ENCODE results near the gene PTP4A1. TPM values are rescaled to one million over a fixed set of nuclear protein-coding genes. Genes with fewer than 3 reads are reported as not detected.

The PTP4A1 gene
- polyA plus RNA-seq, 2 of the 4 experiments (the other 2 are of a cell fraction) = 166 to 220 TPM

DNA sequence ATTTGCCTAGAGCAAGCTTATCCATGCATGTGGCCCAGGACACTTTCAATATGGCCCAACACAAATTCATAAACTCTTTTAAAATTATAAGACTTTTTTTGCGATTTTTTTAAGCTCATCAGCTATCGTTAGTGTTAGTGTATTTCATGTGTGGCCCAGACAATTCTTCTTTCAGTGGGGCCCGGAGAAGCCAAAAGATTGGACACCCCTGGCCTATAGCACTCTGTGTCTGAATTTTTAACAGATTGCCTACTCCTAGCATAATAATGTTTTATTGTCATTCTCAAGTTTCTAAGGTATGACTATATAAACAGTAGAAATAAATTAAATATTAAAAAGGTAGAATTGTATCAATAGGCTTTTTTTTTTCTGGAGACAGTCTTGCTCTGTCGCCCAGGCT, 48.6 kb upstream of the PTP4A1 start:
- ATAC-seq (no peak), DNase-seq (ENCODE audit: low read depth in 1 of 2, low spot score in 1 of 2) (no peak), FAIRE-seq (no peak)
- Histone ChIP-seq H3K4me1 (peaks cover 72% of the 10 kb centered on the region), H3K27ac (peak overlapping the region; percentile 88 to 97), H3K4me3 (no peak overlapping the region), H3K4me2 (peak overlapping the region; percentile 74; the same call in 1 of the 3 replicates), H3K9me3 (no peaks in the 10 kb centered on the region)
- 95% methylated on average over 4 of the region's 4 CpGs for WGBS (ENCODE audit: missing lambda C conversion rate)
- TF ChIP-seq HOXA7 (CRISPR knock-in tag; IDR thresholded peaks at IDR 0.05) (no peak), BHLHE40 (IDR thresholded peaks at IDR 0.05; ENCODE audit: low read depth, low read length) (no peak)
- POLR2A ChIA-PET = no interaction called here
- CTCF ChIA-PET = no interaction called here

DNA sequence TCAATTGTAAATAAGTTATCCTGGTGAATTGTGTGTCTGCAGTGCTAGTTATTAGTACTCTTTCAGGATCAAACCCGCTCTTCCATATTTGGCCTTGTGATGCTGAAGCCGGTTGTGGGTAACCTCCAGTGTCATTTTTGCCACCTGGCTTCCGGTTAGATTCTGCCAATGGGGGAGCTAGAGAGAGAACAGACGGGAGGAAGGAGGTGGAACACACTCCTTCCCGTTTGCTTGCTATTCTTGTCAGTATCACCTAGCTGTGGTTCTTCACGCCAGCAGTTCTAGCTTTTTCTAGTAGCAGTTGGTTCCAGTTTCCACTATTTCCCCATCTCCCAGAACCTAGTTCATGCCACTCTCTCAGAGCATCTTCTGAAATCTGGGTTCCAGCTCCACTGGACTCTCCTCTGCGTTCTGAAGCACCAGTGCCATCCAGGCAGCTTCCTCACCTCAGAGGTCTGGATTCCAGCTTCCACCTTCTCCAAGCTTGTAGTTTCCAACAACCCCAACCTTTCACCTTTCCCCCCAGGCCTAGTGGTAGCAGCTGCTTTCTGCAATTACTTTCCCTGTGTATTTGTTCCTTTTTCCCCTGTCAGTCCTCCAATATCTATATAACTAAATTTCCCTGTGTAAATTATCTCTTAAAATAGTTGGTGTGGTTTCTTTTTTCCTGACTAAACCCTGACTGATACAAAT, 46.9 kb upstream of the PTP4A1 start:
- ChIA-PET CTCF (interaction anchor here (1.6 kb wide), 1 partner anchor 49 kb away, joined by 13 read pairs; no protein-coding TSS in a partner anchor), POLR2A (interaction anchor here (1.0 to 1.4 kb wide), 2 partner anchors 48 to 83 kb away, joined by 3 to 7 read pairs; no protein-coding TSS in a partner anchor)
- no peaks in the 10 kb centered on the region for H3K9me3 ChIP-seq
- TF ChIP-seq HEYL (CRISPR knock-in tag; IDR thresholded peaks at IDR 0.05) (no peak), SMC3 (IDR thresholded peaks at IDR 0.05) (no peak), ZFP36 (IDR thresholded peaks at IDR 0.05; ENCODE audit: borderline replicate concordance, partially characterized antibody) (no peak), RNF2 (IDR thresholded peaks at IDR 0.05; ENCODE audit: borderline replicate concordance, low read depth) (no peak), JUN (IDR thresholded peaks at IDR 0.05) (no peak), TFCP2L1 (CRISPR knock-in tag; IDR thresholded peaks at IDR 0.05) (no peak)
- TF ChIP-seq, protein P1, sequence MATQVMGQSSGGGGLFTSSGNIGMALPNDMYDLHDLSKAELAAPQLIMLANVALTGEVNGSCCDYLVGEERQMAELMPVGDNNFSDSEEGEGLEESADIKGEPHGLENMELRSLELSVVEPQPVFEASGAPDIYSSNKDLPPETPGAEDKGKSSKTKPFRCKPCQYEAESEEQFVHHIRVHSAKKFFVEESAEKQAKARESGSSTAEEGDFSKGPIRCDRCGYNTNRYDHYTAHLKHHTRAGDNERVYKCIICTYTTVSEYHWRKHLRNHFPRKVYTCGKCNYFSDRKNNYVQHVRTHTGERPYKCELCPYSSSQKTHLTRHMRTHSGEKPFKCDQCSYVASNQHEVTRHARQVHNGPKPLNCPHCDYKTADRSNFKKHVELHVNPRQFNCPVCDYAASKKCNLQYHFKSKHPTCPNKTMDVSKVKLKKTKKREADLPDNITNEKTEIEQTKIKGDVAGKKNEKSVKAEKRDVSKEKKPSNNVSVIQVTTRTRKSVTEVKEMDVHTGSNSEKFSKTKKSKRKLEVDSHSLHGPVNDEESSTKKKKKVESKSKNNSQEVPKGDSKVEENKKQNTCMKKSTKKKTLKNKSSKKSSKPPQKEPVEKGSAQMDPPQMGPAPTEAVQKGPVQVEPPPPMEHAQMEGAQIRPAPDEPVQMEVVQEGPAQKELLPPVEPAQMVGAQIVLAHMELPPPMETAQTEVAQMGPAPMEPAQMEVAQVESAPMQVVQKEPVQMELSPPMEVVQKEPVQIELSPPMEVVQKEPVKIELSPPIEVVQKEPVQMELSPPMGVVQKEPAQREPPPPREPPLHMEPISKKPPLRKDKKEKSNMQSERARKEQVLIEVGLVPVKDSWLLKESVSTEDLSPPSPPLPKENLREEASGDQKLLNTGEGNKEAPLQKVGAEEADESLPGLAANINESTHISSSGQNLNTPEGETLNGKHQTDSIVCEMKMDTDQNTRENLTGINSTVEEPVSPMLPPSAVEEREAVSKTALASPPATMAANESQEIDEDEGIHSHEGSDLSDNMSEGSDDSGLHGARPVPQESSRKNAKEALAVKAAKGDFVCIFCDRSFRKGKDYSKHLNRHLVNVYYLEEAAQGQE (IDR thresholded peaks at IDR 0.05) = no peak
- H3K4me3 ChIP-seq = no peak overlapping the region
- peaks cover 71% of the 10 kb centered on the region for H3K4me1 ChIP-seq
- FAIRE-seq = no peak
- DNase-seq (ENCODE audit: low read depth in 1 of 2, low spot score in 1 of 2) = peak in 1 of 2 experiments; percentile 55
- 72% methylated on average over 7 of the region's 7 CpGs for WGBS (ENCODE audit: missing lambda C conversion rate)
- no peak overlapping the region for H3K4me2 ChIP-seq
- H3K27ac ChIP-seq = peak overlapping the region; percentile 97 to 99
- ATAC-seq = no peak

DNA sequence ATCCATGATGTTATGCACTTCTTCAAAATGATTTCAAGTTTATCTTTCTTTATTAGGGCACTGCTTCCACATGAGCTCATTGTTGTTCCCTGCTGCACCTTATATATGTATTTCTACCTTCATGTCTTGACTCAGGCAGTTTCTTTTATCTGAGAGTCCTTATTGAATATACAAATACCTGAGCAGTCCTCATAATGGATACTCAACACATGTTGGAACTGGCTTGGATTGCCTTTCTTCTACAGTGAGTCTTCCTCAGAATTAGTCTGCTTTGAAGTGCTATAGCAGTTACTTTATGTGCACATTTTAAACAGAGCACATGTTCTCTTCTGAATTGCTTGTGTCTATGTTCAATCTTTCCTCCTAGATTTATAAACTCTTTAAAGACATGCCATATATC, 45.3 kb upstream of the PTP4A1 start:
- no peak for DNase-seq (ENCODE audit: low read depth in 1 of 2, low spot score in 1 of 2)
- no peak for FAIRE-seq
- peak overlapping the region; percentile 93 for H3K4me2 ChIP-seq
- H3K4me3 ChIP-seq = no peak overlapping the region
- TF ChIP-seq, protein P2, sequence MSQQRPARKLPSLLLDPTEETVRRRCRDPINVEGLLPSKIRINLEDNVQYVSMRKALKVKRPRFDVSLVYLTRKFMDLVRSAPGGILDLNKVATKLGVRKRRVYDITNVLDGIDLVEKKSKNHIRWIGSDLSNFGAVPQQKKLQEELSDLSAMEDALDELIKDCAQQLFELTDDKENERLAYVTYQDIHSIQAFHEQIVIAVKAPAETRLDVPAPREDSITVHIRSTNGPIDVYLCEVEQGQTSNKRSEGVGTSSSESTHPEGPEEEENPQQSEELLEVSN (IDR thresholded peaks at IDR 0.05; ENCODE audit: borderline replicate concordance, low read depth) = no peak
- TF ChIP-seq FOSB (CRISPR knock-in tag; IDR thresholded peaks at IDR 0.05) = no peak
- peaks cover 72% of the 10 kb centered on the region for H3K4me1 ChIP-seq
- CTCF ChIA-PET = interaction anchor here (1.8 to 2.2 kb wide), 2 partner anchors 47 to 85 kb away, joined by 6 to 7 read pairs; no protein-coding TSS in a partner anchor
- no peaks in the 10 kb centered on the region for H3K9me3 ChIP-seq
- POLR2A ChIA-PET = interaction anchor here (1.0 to 3.4 kb wide), 4 partner anchors 17 to 86 kb away, joined by 3 to 32 read pairs (median 8); no protein-coding TSS in a partner anchor
- no peak for ATAC-seq
- H3K27ac ChIP-seq = peak overlapping the region; percentile 97 to 99

DNA sequence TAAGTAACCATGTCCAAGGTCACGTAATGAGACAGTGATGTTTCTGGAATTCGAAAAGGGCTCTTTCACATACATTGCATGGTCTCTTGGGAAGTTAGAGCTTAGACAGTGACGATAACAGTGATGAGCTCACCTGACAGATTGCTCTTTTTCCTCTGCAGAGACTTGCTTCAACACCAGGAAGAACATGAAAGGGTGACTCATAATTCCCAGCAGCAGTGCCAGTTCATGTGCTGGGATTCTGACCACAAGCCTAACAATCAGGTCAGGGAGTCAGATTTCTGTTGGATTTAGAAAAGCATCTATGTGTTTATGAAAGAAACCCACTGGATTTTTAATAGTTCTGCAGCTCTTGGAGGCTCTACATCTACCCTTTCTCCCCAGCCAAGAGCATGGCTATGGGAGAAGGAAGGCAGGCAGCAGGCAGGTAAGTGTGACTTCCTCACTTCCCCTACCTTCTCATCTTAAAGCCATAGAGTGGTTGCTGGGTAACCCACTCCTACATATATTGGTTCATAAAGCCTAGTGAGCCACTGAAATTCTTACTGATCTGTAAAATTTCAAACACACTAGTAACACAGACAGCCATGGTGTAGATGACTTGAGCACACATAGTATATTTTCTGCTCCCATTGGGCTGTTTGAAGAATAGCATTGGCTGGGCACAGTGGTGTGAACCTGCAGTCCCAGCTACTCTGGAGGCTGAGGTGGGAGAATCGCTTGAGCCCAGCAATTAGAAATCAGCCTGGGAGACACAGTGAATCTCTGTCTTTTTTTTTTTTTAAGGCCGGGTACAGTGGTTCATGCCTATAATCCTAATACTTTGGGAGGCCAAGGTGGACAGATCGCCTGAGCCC, 44.4 kb upstream of the PTP4A1 start:
- Histone ChIP-seq H3K9me3 (no peaks in the 10 kb centered on the region), H3K4me3 (peak overlapping the region; percentile 32), H3K4me1 (peaks cover 65% of the 10 kb centered on the region), H3K27ac (peak overlapping the region; percentile 97 to 99), H3K4me2 (peak overlapping the region; percentile 93)
- POLR2A ChIA-PET = interaction anchor here (1.0 to 3.4 kb wide), 4 partner anchors 18 to 87 kb away, joined by 3 to 32 read pairs (median 8); no protein-coding TSS in a partner anchor
- CTCF ChIA-PET = interaction anchor here (1.8 to 2.2 kb wide), 2 partner anchors 46 to 86 kb away, joined by 6 to 7 read pairs; no protein-coding TSS in a partner anchor
- 29% methylated on average over 6 of the region's 6 CpGs for WGBS (ENCODE audit: missing lambda C conversion rate)
- peak; percentile 92 to 99 for ATAC-seq
- peak; percentile 36 for FAIRE-seq
- DNase-seq (ENCODE audit: low read depth in 1 of 2, low spot score in 1 of 2) = peak; percentile 79 to 97
- TF ChIP-seq SREBF2 (IDR thresholded peaks at IDR 0.05) = no peak
- TF ChIP-seq, protein P3, sequence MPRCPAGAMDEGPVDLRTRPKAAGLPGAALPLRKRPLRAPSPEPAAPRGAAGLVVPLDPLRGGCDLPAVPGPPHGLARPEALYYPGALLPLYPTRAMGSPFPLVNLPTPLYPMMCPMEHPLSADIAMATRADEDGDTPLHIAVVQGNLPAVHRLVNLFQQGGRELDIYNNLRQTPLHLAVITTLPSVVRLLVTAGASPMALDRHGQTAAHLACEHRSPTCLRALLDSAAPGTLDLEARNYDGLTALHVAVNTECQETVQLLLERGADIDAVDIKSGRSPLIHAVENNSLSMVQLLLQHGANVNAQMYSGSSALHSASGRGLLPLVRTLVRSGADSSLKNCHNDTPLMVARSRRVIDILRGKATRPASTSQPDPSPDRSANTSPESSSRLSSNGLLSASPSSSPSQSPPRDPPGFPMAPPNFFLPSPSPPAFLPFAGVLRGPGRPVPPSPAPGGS (IDR thresholded peaks at IDR 0.05) = peak; percentile 79; the same call in 2 of the 3 replicates
- TF ChIP-seq NPAS2 (CRISPR knock-in tag; IDR thresholded peaks at IDR 0.05; ENCODE audit: borderline replicate concordance) = no peak
- TF ChIP-seq SMC3 (IDR thresholded peaks at IDR 0.05) = peak; percentile 47; the same call in 2 of the 3 replicates
- TF ChIP-seq FOXS1 (CRISPR knock-in tag; IDR thresholded peaks at IDR 0.05) = no peak
- TF ChIP-seq GATA3 (IDR thresholded peaks at IDR 0.05; ENCODE audit: borderline replicate concordance) = peak; percentile 93
- no peak for TF ChIP-seq CBX8 (IDR thresholded peaks at IDR 0.05)
- TF ChIP-seq RAD21 (conservative IDR thresholded peaks at IDR 0.05 in 1 of 2, IDR thresholded peaks at IDR 0.05 in 1 of 2) = peak; percentile 6 to 65; a peak in 3 of 5 replicates
- TF ChIP-seq, protein P4, sequence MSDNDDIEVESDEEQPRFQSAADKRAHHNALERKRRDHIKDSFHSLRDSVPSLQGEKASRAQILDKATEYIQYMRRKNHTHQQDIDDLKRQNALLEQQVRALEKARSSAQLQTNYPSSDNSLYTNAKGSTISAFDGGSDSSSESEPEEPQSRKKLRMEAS (IDR thresholded peaks at IDR 0.05) = peak; percentile 79
- TF ChIP-seq, protein P5, sequence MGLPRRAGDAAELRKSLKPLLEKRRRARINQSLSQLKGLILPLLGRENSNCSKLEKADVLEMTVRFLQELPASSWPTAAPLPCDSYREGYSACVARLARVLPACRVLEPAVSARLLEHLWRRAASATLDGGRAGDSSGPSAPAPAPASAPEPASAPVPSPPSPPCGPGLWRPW (IDR thresholded peaks at IDR 0.05) = peak; percentile 74; the same call in 1 of the 2 replicates
- peak; percentile 61; the same call in 1 of the 2 replicates for TF ChIP-seq HOXB5 (CRISPR knock-in tag; IDR thresholded peaks at IDR 0.05)

Measured in A549 (cell line).